SK-N-MC (cell line): Measurements from ENCODE around the gene VPS37C.

Experiments
- DNase-seq: peaks from one replicate; pipeline ENCODE4 v3.0.0-alpha.2; 2011; ENCODE audit warnings: low read depth, low spot score
- H3K27ac ChIP-seq: fragments of 200-600 bp; sonication (generic); 2 replicates; pipeline ENCODE4 v1.5.1; 2016; ENCODE audit warnings: mixed run types
- H3K36me3 ChIP-seq: fragments of 200-600 bp; sonication (generic); 2 replicates; pipeline ENCODE4 v1.6.1; 2017; ENCODE audit warnings: antibody characterized with exemption, low read length, mixed read lengths; ENCODE audit not compliant: insufficient read depth
- H3K4me3 ChIP-seq: fragments of 200-600 bp; sonication (generic); 2 replicates; pipeline ENCODE4 v1.5.1; 2016
- H3K9ac ChIP-seq: fragments of 200-600 bp; sonication (generic); 2 replicates; pipeline ENCODE4 v1.8.0; 2017; ENCODE audit warnings: mixed run types, mixed read lengths; ENCODE audit not compliant: insufficient read length
- H3K9me3 ChIP-seq: fragments of 200-600 bp; sonication (generic); 2 replicates; pipeline ENCODE4 v1.6.1; 2017; ENCODE audit warnings: low read depth, mild to moderate bottlenecking, antibody characterized with exemption, low read length, moderate library complexity, mixed read lengths
- EZH2 ChIP-seq: fragments of 200-600 bp; sonication (generic); IDR thresholded peaks from one replicate; pipeline ENCODE4 v1.6.1; 2017; ENCODE audit warnings: antibody characterized with exemption
- FOXP2 ChIP-seq: optimal IDR thresholded peaks from 2 replicates; pipeline ENCODE3; 2011; ENCODE audit warnings: mild to moderate bottlenecking, moderate library complexity; ENCODE audit not compliant: insufficient read depth; ENCODE audit errors: extremely low read length, control extremely low read depth
- POLR2AphosphoS5 ChIP-seq: IDR thresholded peaks from 2 replicates; pipeline ENCODE4 v1.6.1; 2012; ENCODE audit warnings: mild to moderate bottlenecking, low read depth, low read length, borderline replicate concordance

Gene VPS37C

DNA sequence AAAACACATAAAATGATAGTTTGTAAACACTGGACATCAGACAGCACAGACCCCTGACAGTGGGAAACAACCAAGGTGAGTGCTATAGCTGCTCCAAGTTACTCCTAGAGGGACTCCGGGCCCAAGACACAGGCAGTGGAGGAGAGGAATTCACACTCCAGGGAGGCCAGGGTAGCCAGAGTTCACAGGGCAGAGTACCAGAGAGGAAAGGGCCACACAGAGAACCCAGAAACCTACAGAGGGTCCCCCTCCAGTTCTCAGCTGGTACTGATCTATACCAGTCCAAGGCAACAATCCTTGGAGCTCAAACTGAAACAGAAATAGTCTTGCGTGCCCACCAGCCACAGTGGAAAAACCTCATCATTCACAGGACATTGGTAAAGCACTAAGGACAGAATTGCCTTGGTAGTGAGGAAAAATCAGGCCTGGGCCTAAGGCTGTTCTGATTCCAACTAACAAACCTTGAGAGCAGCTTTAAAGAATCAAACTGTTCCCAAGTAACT lies 7.6 kb downstream of the VPS37C start:
- Histone ChIP-seq H3K27ac (no peak overlapping the region), H3K9ac (no peak overlapping the region), H3K9me3 (no peaks in the 10 kb centered on the region), H3K4me3 (no peak overlapping the region), H3K36me3 (peaks cover 24% of the 10 kb centered on the region)
- no peak for DNase-seq
- no peak for TF ChIP-seq FOXP2
- no peak for TF ChIP-seq POLR2AphosphoS5
- no peak for TF ChIP-seq EZH2

DNA sequence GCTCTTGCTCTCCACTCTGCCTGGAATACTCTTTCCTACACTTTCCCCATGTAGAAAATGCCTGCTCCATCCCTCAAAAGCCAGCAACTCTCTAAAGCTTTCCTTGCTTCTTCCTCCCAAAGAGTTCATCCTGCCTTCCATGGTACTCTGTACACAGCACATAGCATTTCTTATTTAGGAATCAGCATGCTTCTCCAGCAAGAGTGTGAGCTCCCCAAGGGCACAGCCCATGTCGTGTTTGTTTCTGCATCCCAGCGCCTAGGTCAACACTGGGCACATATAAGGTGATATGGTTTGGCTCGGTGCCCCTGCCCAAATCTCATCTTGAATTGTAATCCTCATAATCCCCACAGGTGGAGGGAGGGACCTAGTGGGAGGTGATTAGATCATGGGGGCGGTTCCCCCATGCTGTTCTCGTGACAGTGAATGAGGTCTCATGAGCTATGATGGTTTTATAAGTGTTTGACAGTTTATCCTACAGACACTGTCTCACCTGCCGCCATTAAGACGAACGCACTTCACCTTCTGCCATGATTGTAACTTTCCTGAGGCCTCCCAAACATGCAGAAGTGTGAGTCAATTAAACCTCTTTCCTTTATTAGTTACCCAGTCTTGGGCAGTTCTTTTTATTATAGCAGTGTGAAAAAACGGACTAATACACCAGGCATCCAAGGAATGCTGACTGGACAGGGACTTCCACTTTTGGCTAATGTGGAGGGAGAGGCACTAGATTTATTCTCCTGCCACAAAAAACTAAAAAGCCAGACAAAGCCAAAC lies 8.2 kb downstream of the VPS37C start:
- Histone ChIP-seq H3K9me3 (no peaks in the 10 kb centered on the region), H3K9ac (no peak overlapping the region), H3K4me3 (no peak overlapping the region), H3K36me3 (peaks cover 22% of the 10 kb centered on the region), H3K27ac (no peak overlapping the region)
- no peak for DNase-seq
- TF ChIP-seq EZH2 (no peak), FOXP2 (no peak), POLR2AphosphoS5 (no peak)

GRCh38 chr11:61151545-61152252 lies 9.5 kb downstream of the VPS37C start:
- Histone ChIP-seq H3K9me3 (no peaks in the 10 kb centered on the region), H3K36me3 (peaks cover 12% of the 10 kb centered on the region), H3K27ac (no peak overlapping the region), H3K9ac (no peak overlapping the region), H3K4me3 (no peak overlapping the region)
- no peak for DNase-seq
- TF ChIP-seq POLR2AphosphoS5 (no peak), FOXP2 (no peak), EZH2 (no peak)

DNA sequence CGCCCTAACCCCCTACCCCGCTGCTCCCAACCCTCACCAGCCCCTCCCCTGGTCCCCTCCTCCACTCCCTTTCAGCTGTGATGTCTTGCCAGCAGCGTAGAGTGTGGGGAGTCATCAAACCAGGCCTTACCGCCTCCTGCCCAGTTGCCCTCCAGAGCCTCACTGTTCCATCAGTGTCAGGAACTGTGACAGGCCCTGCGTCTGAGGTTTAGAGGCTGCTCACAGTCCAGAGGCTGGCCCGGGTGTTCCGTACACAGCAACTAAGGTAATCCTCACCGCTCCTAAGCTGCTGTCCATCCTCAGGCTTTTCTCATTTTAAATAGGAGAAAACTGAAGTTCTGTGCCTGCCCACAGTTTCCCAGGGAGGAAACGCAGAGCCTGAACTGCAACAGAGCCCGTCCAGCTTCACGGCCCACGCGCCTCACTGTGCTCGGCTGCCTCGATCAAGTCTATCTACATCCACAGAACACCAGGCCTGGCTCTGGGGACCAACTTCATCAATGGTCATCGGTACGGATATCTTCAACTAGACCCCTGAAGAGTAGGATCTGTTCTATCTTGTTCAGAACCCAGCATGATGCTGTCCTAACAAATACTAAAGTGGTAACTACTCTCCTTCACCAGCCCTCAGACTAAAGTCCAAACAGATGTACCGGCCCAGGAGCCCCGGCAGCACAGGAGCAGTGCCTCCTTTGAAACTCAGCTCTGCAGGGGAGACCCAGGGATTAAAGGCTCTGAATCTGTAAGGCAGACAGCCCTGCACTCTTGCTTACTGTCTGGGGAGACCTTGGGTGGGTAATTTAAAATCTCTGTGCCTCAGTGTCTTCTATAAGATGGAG lies 10.3 kb downstream of the VPS37C start:
- Histone ChIP-seq H3K27ac (no peak overlapping the region), H3K9me3 (no peaks in the 10 kb centered on the region), H3K4me3 (no peak overlapping the region), H3K9ac (no peak overlapping the region), H3K36me3 (peaks cover 11% of the 10 kb centered on the region; the same call in 1 of the 2 replicates)
- TF ChIP-seq POLR2AphosphoS5, result no peak
- DNase-seq, result no peak

GRCh38 chr11:61149624-61150615 lies 11.3 kb downstream of the VPS37C start:
- Histone ChIP-seq H3K4me3 (no peak overlapping the region), H3K36me3 (peaks cover 4% of the 10 kb centered on the region; the same call in 1 of the 2 replicates), H3K9ac (no peak overlapping the region), H3K9me3 (no peaks in the 10 kb centered on the region), H3K27ac (no peak overlapping the region)
- TF ChIP-seq EZH2, result no peak
- TF ChIP-seq POLR2AphosphoS5, result no peak
- no peak for TF ChIP-seq FOXP2
- DNase-seq, result no peak

GRCh38 chr11:61147791-61148620 lies 13.2 kb downstream of the VPS37C start:
- Histone ChIP-seq H3K9ac (no peak overlapping the region), H3K4me3 (no peak overlapping the region), H3K27ac (no peak overlapping the region), H3K9me3 (no peaks in the 10 kb centered on the region), H3K36me3 (no peaks in the 10 kb centered on the region)
- DNase-seq, result no peak
- no peak for TF ChIP-seq FOXP2
- no peak for TF ChIP-seq POLR2AphosphoS5
- TF ChIP-seq EZH2, result no peak

GRCh38 chr11:61147271-61147670 lies 14.0 kb downstream of the VPS37C start:
- TF ChIP-seq FOXP2 (no peak), EZH2 (no peak), POLR2AphosphoS5 (no peak)
- no peak for DNase-seq
- H3K9ac ChIP-seq, result no peak overlapping the region

More at GRCh38 chr11:61147271-61147670, 14.0 kb downstream of the VPS37C start:
- H3K36me3 ChIP-seq, result no peaks in the 10 kb centered on the region
- H3K27ac ChIP-seq, result no peak overlapping the region
- no peak overlapping the region for H3K4me3 ChIP-seq
- no peaks in the 10 kb centered on the region for H3K9me3 ChIP-seq
